Astrocyte (in vitro differentiated cells and primary cell): Measurements from ENCODE around the gene RTP3.

Experiments
- CTCF ChIP-seq: IDR thresholded peaks from 2 replicates; pipeline ENCODE4 v1.5.1; 2011; ENCODE audit warnings: low read depth, mild to moderate bottlenecking, inconsistent platforms, low read length, moderate library complexity; ENCODE audit not compliant: insufficient read depth
- EZH2 ChIP-seq: IDR thresholded peaks from 2 replicates; pipeline ENCODE4 v1.6.1; 2012; ENCODE audit warnings: mild to moderate bottlenecking, low read length, inconsistent platforms; ENCODE audit not compliant: insufficient read depth

GRCh38 chr3:46539443-46540005 is 41.7 kb downstream of the RTP3 start:
- TF ChIP-seq CTCF (no peak), EZH2 (no peak)
